Activated T-cell treated with anti-CD3 and anti-CD28 coated beads, Interleukin-2, amount 50 U/mL, for 24 hours (primary cell): ENCODE measurements around the gene PSTPIP2.
"Not testable (repeated sequence)": the region's sequence is repeated elsewhere in the genome, so short reads cannot be mapped to it uniquely, and the experiment has no call there.

Source experiments
- DNase-seq: peaks from one replicate; pipeline ENCODE4 v3.0.0-alpha.2; 2020
- H3K27ac Mint-ChIP-seq: 2 replicates; pipeline ENCODE4 v1.8.0; 2020; ENCODE audit warnings: mild to moderate bottlenecking, mixed read lengths
- H3K27me3 Mint-ChIP-seq: 2 replicates; pipeline ENCODE4 v1.8.0; 2020; ENCODE audit warnings: mixed read lengths
- H3K36me3 Mint-ChIP-seq: 2 replicates; pipeline ENCODE4 v1.8.0; 2020; ENCODE audit warnings: low read depth, mixed read lengths
- H3K4me1 Mint-ChIP-seq: 2 replicates; pipeline ENCODE4 v1.8.0; 2020; ENCODE audit warnings: low read depth, mixed read lengths
- H3K4me3 Mint-ChIP-seq: 2 replicates; pipeline ENCODE4 v1.8.0; 2020; ENCODE audit warnings: mild to moderate bottlenecking, moderate library complexity, mixed read lengths
- H3K9me3 Mint-ChIP-seq: 2 replicates; pipeline ENCODE4 v1.8.0; 2020; ENCODE audit warnings: mixed read lengths

PSTPIP2 gene, protein sequence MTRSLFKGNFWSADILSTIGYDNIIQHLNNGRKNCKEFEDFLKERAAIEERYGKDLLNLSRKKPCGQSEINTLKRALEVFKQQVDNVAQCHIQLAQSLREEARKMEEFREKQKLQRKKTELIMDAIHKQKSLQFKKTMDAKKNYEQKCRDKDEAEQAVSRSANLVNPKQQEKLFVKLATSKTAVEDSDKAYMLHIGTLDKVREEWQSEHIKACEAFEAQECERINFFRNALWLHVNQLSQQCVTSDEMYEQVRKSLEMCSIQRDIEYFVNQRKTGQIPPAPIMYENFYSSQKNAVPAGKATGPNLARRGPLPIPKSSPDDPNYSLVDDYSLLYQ

GRCh38 chr18:46071653-46072375 lies at the start of gene PSTPIP2:
PSTPIP2 (minus strand) TSS chr18:46072260; CDS start chr18:46072188, 72 bp downstream.
- DNase-seq = peak; percentile 79
- H3K27ac Mint-ChIP-seq = peak within 1 kb of the TSS; percentile 81
- peaks cover 46% of the 10 kb centered on the region for H3K4me1 Mint-ChIP-seq
- H3K9me3 Mint-ChIP-seq = no peaks in the 10 kb centered on the region
- peak within 1 kb of the TSS; percentile 82 for H3K4me3 Mint-ChIP-seq
- peaks cover 13% of the 10 kb centered on the region for H3K36me3 Mint-ChIP-seq
- H3K27me3 Mint-ChIP-seq = no peaks in the 10 kb centered on the region

DNA sequence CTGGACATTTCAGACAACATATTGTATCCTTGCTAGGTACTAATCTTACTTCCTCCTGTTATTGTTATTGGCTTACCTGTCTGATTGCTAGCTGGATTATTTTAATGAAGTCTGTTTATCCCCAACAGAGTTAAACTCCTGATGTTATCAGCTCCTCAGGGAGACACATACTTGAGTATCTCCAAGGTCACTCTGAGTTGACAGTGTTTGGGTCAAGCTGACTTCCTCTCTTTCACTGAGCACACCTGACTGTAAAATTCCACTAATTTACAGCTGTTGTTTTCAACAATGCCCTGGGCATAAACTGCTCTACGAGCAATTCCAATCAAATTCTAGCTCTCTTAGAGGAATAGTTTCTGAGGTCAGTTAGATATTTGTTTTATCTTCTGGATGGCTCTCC lies 41.7 kb upstream of the PSTPIP2 start:
- Mint-ChIP-seq H3K27ac (no peak overlapping the region), H3K27me3 (no peaks in the 10 kb centered on the region), H3K9me3 (no peaks in the 10 kb centered on the region), H3K36me3 (peaks cover 76% of the 10 kb centered on the region), H3K4me3 (no peak overlapping the region), H3K4me1 (peaks cover 12% of the 10 kb centered on the region)
- no peak for DNase-seq

- Mint-ChIP-seq H3K27ac (no peak overlapping the region), H3K9me3 (no peaks in the 10 kb centered on the region), H3K27me3 (no peaks in the 10 kb centered on the region), H3K4me3 (no peak overlapping the region), H3K36me3 (peaks cover 75% of the 10 kb centered on the region), H3K4me1 (peaks cover 27% of the 10 kb centered on the region)
- no peak for DNase-seq
These were observed 38.3 kb upstream of the PSTPIP2 start for GRCh38 chr18:46110406-46110805.

GRCh38 chr18:46109386-46109785 lies 37.3 kb upstream of the PSTPIP2 start:
- peaks cover 74% of the 10 kb centered on the region for H3K36me3 Mint-ChIP-seq
- no peak for DNase-seq
- no peaks in the 10 kb centered on the region for H3K9me3 Mint-ChIP-seq
- H3K4me1 Mint-ChIP-seq = peaks cover 32% of the 10 kb centered on the region
- H3K4me3 Mint-ChIP-seq = no peak overlapping the region
- peak overlapping the region; percentile 71 for H3K27ac Mint-ChIP-seq
- no peaks in the 10 kb centered on the region for H3K27me3 Mint-ChIP-seq

- Mint-ChIP-seq H3K27ac (peak within 1 kb of the TSS; percentile 97), H3K4me3 (peak within 1 kb of the TSS; percentile 96), H3K27me3 (no peaks in the 10 kb centered on the region), H3K9me3 (no peaks in the 10 kb centered on the region), H3K4me1 (peaks cover 31% of the 10 kb centered on the region), H3K36me3 (peaks cover 45% of the 10 kb centered on the region)
- peak; percentile 90 for DNase-seq
These were observed 32.3 kb upstream of the PSTPIP2 start, which contains the start of gene HAUS1 for GRCh38 chr18:46104128-46104911. HAUS1 (plus strand) TSS chr18:46104385; CDS start chr18:46104412, 27 bp downstream.

GRCh38 chr18:46099463-46099862 lies 27.4 kb upstream of the PSTPIP2 start:
- H3K9me3 Mint-ChIP-seq = no peaks in the 10 kb centered on the region
- H3K36me3 Mint-ChIP-seq = peaks cover 37% of the 10 kb centered on the region
- H3K27me3 Mint-ChIP-seq = no peaks in the 10 kb centered on the region
- no peak overlapping the region for H3K4me3 Mint-ChIP-seq
- no peak overlapping the region for H3K27ac Mint-ChIP-seq
- H3K4me1 Mint-ChIP-seq = peaks cover 29% of the 10 kb centered on the region
- no peak for DNase-seq

GRCh38 chr18:46098616-46098933 lies 26.5 kb upstream of the PSTPIP2 start:
- H3K4me1 Mint-ChIP-seq = peaks cover 28% of the 10 kb centered on the region
- H3K27ac Mint-ChIP-seq = peak overlapping the region; percentile 96
- H3K9me3 Mint-ChIP-seq = no peaks in the 10 kb centered on the region
- no peaks in the 10 kb centered on the region for H3K27me3 Mint-ChIP-seq
- H3K36me3 Mint-ChIP-seq = peaks cover 40% of the 10 kb centered on the region
- H3K4me3 Mint-ChIP-seq = peak overlapping the region; percentile 98
- DNase-seq = peak; percentile 82

GRCh38 chr18:46097801-46098615 lies 25.9 kb upstream of the PSTPIP2 start, which contains the start of gene ATP5F1A:
ATP5F1A (minus strand) TSS chr18:46098296; CDS start chr18:46098231, 65 bp downstream.
- Mint-ChIP-seq H3K9me3 (no peaks in the 10 kb centered on the region), H3K27me3 (no peaks in the 10 kb centered on the region), H3K4me3 (peak within 1 kb of the TSS; percentile 98), H3K36me3 (peaks cover 46% of the 10 kb centered on the region), H3K4me1 (peaks cover 31% of the 10 kb centered on the region), H3K27ac (peak within 1 kb of the TSS; percentile 96)
- DNase-seq = peak; percentile 90

- Mint-ChIP-seq H3K36me3 (peaks cover 51% of the 10 kb centered on the region), H3K27ac (peak overlapping the region; percentile 96), H3K4me1 (peaks cover 31% of the 10 kb centered on the region), H3K4me3 (peak overlapping the region; percentile 98), H3K9me3 (no peaks in the 10 kb centered on the region), H3K27me3 (no peaks in the 10 kb centered on the region)
- DNase-seq = no peak
These were observed 25.4 kb upstream of the PSTPIP2 start for GRCh38 chr18:46097431-46097800.

- H3K4me1 Mint-ChIP-seq = peaks cover 35% of the 10 kb centered on the region
- peaks cover 56% of the 10 kb centered on the region for H3K36me3 Mint-ChIP-seq
- peak overlapping the region; percentile 96 for H3K27ac Mint-ChIP-seq
- no peak for DNase-seq
- no peaks in the 10 kb centered on the region for H3K9me3 Mint-ChIP-seq
- H3K27me3 Mint-ChIP-seq = no peaks in the 10 kb centered on the region
- peak overlapping the region; percentile 98 for H3K4me3 Mint-ChIP-seq
These were observed 24.7 kb upstream of the PSTPIP2 start for GRCh38 chr18:46096651-46097300.

DNA sequence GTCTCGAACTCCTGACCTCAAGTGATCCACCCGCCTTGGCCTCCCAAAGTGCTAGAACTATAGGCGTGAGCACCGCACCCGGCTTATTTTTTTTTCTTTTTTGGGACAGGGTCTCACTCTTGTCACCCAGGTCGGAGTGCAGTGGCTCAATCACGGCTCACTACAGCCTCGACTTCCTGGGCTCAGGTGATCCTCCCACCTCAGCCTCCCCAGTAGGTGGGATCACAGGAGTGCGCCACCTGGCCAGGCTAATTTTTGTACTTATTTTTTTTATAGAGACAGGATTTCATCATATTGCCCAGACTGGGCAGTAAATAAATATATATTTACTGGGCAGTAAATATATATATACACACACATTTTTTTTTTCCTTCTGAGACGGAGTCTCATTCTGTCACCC lies 23.5 kb upstream of the PSTPIP2 start:
- Mint-ChIP-seq H3K9me3 (no peaks in the 10 kb centered on the region), H3K4me1 (peaks cover 44% of the 10 kb centered on the region), H3K27ac (peak overlapping the region; percentile 90), H3K27me3 (no peaks in the 10 kb centered on the region), H3K36me3 (peaks cover 68% of the 10 kb centered on the region), H3K4me3 (peak overlapping the region; percentile 98)
- DNase-seq = no peak

DNA sequence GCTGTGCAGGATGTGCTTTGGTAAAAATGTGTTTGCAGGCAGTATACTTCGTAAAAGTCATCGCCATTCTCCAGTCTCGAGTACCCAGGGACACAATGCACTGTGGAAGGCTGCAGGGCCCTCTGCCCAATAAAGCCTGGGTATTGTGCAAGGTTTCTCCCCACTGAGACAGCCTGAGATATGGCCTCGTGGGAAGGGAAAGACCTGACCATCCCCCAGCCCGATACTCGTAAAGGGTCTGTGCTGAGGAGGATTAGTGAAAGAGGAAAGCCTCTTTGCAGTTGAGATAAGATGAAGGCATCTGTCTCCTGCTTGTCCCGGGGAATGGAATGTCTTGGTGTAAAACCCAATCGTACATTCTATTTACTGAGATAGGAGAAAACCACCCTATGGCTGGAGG lies 16.4 kb upstream of the PSTPIP2 start:
- H3K9me3 Mint-ChIP-seq, H3K4me3 Mint-ChIP-seq, DNase-seq, H3K27me3 Mint-ChIP-seq: not testable (repeated sequence)
- Mint-ChIP-seq H3K27ac (peak overlapping the region; percentile 41), H3K36me3 (peaks cover 98% of the 10 kb centered on the region), H3K4me1 (peaks cover 30% of the 10 kb centered on the region)

- Mint-ChIP-seq H3K4me3 (no peak overlapping the region), H3K9me3 (no peaks in the 10 kb centered on the region), H3K27me3 (no peaks in the 10 kb centered on the region), H3K36me3 (peaks cover 98% of the 10 kb centered on the region), H3K27ac (peak overlapping the region; percentile 33), H3K4me1 (peaks cover 11% of the 10 kb centered on the region)
- DNase-seq = no peak
These were observed 12.4 kb upstream of the PSTPIP2 start for GRCh38 chr18:46084431-46084830.
